Parathyroid adenoma (tissue), 2 donors: ENCODE measurements around the gene TMEM164.

ENCODE experiments used
- H2AFZ ChIP-seq: fragments of 300-600 bp; sonication (generic); one replicate; pipeline ENCODE4 v1.7.0; 2017; ENCODE audit warnings: antibody characterized with exemption, mild to moderate bottlenecking
- H3K27ac ChIP-seq: fragments of 300-600 bp; sonication (generic); one replicate; pipeline ENCODE4 v1.7.0; 2017
- H3K27me3 ChIP-seq: fragments of 300-600 bp; sonication (generic); one replicate; pipeline ENCODE4 v1.7.0; 2017; ENCODE audit warnings: low read length; ENCODE audit not compliant: control insufficient read depth, insufficient read depth
- H3K36me3 ChIP-seq: fragments of 300-600 bp; sonication (generic); one replicate; pipeline ENCODE4 v1.7.0; 2017; ENCODE audit warnings: low read length; ENCODE audit not compliant: control insufficient read depth, insufficient read depth
- H3K4me1 ChIP-seq: fragments of 300-600 bp; sonication (generic); one replicate; pipeline ENCODE4 v1.7.0; 2017; ENCODE audit warnings: control low read depth
- H3K4me2 ChIP-seq: fragments of 300-600 bp; sonication (generic); one replicate; pipeline ENCODE4 v1.7.0; 2017; ENCODE audit warnings: low read length
- H3K4me3 ChIP-seq: fragments of 300-600 bp; sonication (generic); one replicate; pipeline ENCODE4 v1.7.0; 2017; ENCODE audit warnings: low read depth, low read length
- H3K79me2 ChIP-seq: fragments of 300-600 bp; sonication (generic); one replicate; pipeline ENCODE4 v1.7.0; 2017; ENCODE audit warnings: control low read depth
- H3K9ac ChIP-seq: fragments of 300-600 bp; sonication (generic); one replicate; pipeline ENCODE4 v1.7.0; 2017; ENCODE audit warnings: mild to moderate bottlenecking
- H3K9me3 ChIP-seq: fragments of 300-600 bp; sonication (generic); one replicate; pipeline ENCODE4 v1.7.0; 2017; ENCODE audit warnings: low read length; ENCODE audit not compliant: control insufficient read depth
- TF ChIP-seq, protein P1 (sequence below): fragments of 300-600 bp; sonication (generic); IDR thresholded peaks from one replicate; pipeline ENCODE4 v1.7.0; 2017; ENCODE audit warnings: antibody characterized with exemption, mild to moderate bottlenecking
- donor health status: primary hyperparathyroidism.

Gene TMEM164

DNA sequence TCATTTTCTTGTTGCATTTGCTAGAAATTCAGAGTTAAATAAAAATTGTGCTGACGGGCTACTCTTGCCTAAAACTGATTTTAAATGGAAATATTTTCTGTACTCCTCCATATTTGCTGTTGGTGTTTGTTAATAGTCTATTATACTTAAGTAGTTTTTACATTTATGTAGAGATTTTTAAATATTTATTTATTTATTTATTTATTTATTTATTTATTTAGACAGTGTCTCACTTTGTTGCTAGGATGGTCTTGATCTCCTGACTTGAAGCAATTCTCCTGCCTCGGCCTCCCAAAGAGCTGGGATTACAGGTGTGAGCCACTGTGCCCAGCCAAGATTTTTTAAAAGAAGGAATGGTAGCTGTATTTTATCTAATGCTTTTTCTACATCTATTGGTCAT, 68.1 kb downstream of the TMEM164 start:
- H2AFZ ChIP-seq, result no peak overlapping the region
- no peaks in the 10 kb centered on the region for H3K9me3 ChIP-seq
- H3K4me2 ChIP-seq, result no peak overlapping the region
- H3K4me3 ChIP-seq, result no peak overlapping the region
- no peak overlapping the region for H3K27ac ChIP-seq
- H3K27me3 ChIP-seq, result no peaks in the 10 kb centered on the region
- H3K4me1 ChIP-seq, result no peaks in the 10 kb centered on the region
- no peak overlapping the region for H3K9ac ChIP-seq
- TF ChIP-seq, protein P1, sequence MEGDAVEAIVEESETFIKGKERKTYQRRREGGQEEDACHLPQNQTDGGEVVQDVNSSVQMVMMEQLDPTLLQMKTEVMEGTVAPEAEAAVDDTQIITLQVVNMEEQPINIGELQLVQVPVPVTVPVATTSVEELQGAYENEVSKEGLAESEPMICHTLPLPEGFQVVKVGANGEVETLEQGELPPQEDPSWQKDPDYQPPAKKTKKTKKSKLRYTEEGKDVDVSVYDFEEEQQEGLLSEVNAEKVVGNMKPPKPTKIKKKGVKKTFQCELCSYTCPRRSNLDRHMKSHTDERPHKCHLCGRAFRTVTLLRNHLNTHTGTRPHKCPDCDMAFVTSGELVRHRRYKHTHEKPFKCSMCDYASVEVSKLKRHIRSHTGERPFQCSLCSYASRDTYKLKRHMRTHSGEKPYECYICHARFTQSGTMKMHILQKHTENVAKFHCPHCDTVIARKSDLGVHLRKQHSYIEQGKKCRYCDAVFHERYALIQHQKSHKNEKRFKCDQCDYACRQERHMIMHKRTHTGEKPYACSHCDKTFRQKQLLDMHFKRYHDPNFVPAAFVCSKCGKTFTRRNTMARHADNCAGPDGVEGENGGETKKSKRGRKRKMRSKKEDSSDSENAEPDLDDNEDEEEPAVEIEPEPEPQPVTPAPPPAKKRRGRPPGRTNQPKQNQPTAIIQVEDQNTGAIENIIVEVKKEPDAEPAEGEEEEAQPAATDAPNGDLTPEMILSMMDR, result no peak
- no peaks in the 10 kb centered on the region for H3K79me2 ChIP-seq
- no peaks in the 10 kb centered on the region for H3K36me3 ChIP-seq

DNA sequence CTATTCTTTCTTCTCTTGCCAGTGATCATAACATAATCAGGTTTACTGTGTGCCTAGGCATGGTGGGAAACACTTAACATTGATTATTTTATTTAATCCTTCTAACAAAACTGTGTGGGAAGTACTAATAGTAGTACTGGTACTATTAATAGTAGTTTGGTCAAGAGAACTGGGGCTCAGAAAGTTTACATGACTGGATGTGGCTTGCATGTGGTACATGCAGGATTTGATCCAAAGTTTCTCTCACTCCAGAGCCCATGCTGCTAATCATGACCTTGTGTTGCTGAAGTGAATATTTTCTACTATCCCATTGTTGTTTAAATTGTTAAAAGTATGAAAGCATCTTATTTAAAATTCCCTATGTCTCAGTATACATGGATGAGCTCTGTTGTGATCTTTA, 78.4 kb downstream of the TMEM164 start:
- Histone ChIP-seq H3K9ac (no peak overlapping the region), H3K79me2 (peaks cover 3% of the 10 kb centered on the region), H3K4me3 (no peak overlapping the region), H2AFZ (no peak overlapping the region), H3K9me3 (no peaks in the 10 kb centered on the region), H3K27ac (no peak overlapping the region), H3K36me3 (no peaks in the 10 kb centered on the region), H3K4me1 (no peaks in the 10 kb centered on the region), H3K4me2 (no peak overlapping the region), H3K27me3 (no peaks in the 10 kb centered on the region)
- TF ChIP-seq, protein P1, result no peak

DNA sequence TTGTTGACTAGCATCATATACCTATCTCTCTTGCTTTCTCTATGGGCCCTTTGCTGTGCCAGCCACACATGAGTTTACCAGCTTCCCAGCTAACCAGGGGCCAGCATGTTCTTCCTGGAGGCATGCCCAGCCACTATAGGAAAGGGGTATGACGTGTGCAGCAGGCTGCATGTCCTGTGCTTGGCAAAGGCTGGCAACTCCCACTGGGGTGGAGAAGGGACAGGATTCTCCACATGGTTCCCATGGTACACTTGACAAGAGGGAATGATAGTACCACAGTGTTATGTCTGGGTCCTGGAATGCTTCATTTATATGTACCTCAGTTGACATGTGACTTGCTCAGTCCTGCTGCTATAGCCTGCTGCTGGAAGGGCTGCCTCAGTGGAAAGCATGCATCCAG, 78.8 kb downstream of the TMEM164 start:
- no peak overlapping the region for H3K4me3 ChIP-seq
- H3K4me1 ChIP-seq, result no peaks in the 10 kb centered on the region
- TF ChIP-seq, protein P1, result no peak
- no peak overlapping the region for H3K4me2 ChIP-seq
- no peaks in the 10 kb centered on the region for H3K36me3 ChIP-seq
- no peak overlapping the region for H3K9ac ChIP-seq
- no peaks in the 10 kb centered on the region for H3K79me2 ChIP-seq
- H2AFZ ChIP-seq, result no peak overlapping the region
- no peaks in the 10 kb centered on the region for H3K9me3 ChIP-seq
- H3K27ac ChIP-seq, result no peak overlapping the region
- H3K27me3 ChIP-seq, result no peaks in the 10 kb centered on the region

DNA sequence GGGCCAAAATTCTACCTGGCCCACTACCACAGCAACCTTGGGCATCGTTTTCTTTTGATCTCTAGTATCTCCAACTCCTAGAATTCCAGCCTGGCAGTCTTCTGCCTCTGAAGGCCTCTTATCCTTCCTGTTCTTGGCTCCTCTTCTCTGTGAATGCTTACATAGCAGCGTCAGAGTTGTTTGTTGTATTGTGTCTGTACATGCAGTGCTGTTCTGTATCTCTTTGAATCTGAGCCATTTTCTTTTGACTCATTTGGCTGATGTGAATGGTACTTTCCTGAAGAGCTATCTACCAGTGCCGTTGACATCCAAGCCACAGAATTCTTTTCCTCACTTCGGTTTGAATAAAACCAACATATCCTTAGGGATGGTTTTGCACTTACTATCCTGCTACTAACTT, 79.2 kb downstream of the TMEM164 start:
- Histone ChIP-seq H2AFZ (no peak overlapping the region), H3K9ac (no peak overlapping the region), H3K27me3 (no peaks in the 10 kb centered on the region), H3K27ac (no peak overlapping the region), H3K4me3 (no peak overlapping the region), H3K4me1 (peaks cover under 1% of the 10 kb centered on the region), H3K79me2 (no peaks in the 10 kb centered on the region), H3K36me3 (no peaks in the 10 kb centered on the region), H3K9me3 (no peaks in the 10 kb centered on the region), H3K4me2 (no peak overlapping the region)
- TF ChIP-seq, protein P1, result no peak

DNA sequence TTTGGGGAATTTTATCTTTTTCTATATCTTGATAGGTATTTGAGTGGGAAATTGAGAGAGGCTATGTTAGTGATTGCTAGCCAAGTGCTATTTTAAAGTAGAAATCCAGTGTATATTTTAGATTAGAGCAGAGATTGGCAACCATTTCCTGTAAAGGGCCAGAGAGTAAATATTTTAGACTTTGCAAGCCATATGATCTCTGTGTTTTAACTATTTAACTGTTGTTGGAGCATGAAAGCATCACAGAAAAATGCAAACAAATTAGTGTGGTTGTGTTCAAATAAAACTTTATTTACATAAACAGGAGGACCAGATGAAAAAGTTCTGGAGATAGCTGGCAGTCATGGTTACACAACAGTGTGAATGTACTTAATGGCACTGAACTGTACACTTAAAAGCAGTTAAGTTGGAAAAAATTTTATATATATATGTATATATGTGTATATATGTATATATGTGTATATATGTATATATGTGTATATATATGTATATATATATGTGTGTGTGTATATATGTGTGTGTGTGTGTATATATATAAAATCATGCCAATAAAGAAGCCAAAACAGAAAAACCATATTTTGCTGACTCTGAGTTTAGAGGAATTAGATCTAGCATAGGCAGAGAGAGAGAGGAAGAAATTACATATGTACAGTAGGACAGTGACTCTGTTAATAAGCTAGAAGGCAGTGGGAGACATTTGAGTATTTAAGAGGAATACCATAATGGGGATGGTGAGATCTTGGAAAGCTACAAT, 83.4 kb downstream of the TMEM164 start:
- Histone ChIP-seq H2AFZ (no peak overlapping the region), H3K27ac (no peak overlapping the region), H3K36me3 (no peaks in the 10 kb centered on the region), H3K4me1 (peaks cover 5% of the 10 kb centered on the region), H3K4me2 (no peak overlapping the region), H3K9me3 (no peaks in the 10 kb centered on the region), H3K79me2 (no peaks in the 10 kb centered on the region), H3K9ac (no peak overlapping the region), H3K27me3 (no peaks in the 10 kb centered on the region), H3K4me3 (no peak overlapping the region)
- TF ChIP-seq, protein P1, result no peak
